Measurements from ENCODE around the gene ITPK1.

GRCh38 chr14:93072659-93073357, 42.9 kb downstream of the ITPK1 start:
- TF ChIP-seq CTCF (IDR thresholded peaks at IDR 0.05) = no peak
- no peak for TF ChIP-seq POLR2A (IDR thresholded peaks at IDR 0.05)

All from breast epithelium (tissue), 3 donors.